Hepatocyte (in vitro differentiated cells): ENCODE measurements around the gene EPC1.

Experiments used
- EZH2 ChIP-seq: fragments of 200-600 bp; sonication (generic); IDR thresholded peaks from 2 replicates; pipeline ENCODE4 v1.6.1; 2016; ENCODE audit warnings: antibody characterized with exemption, mild to moderate bottlenecking, borderline replicate concordance
- EZH2phosphoT487 ChIP-seq: fragments of 200-600 bp; sonication (generic); IDR thresholded peaks from one replicate; pipeline ENCODE4 v1.6.1; 2018; ENCODE audit warnings: antibody characterized with exemption, mild to moderate bottlenecking, low read depth, moderate library complexity; ENCODE audit not compliant: unreplicated experiment, severe bottlenecking
- TF ChIP-seq, protein P1 (sequence below): fragments of 200-600 bp; sonication (generic); IDR thresholded peaks from 2 replicates; pipeline ENCODE4 v1.5.1; 2016; ENCODE audit warnings: antibody characterized with exemption, mild to moderate bottlenecking; ENCODE audit not compliant: poor library complexity

DNA sequence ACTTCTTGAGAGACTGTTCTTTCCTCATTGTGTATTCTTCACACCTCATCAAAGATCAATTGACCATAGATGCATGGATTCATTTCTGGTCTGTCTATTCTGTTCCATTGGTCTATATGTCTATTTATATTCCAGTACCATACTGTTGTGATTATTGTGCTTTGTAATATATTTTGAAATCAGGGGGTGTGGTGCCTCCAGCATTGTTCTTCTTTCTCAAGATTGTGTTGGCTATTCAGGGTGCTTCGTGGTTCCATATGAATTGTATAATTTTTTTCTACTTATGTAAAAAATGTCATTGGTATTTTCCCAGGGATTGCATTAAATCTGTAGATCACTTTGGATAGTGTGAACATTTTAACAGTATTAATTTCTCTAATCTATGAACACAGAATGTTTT is 106.5 kb downstream of the EPC1 start:
- TF ChIP-seq, protein P1, sequence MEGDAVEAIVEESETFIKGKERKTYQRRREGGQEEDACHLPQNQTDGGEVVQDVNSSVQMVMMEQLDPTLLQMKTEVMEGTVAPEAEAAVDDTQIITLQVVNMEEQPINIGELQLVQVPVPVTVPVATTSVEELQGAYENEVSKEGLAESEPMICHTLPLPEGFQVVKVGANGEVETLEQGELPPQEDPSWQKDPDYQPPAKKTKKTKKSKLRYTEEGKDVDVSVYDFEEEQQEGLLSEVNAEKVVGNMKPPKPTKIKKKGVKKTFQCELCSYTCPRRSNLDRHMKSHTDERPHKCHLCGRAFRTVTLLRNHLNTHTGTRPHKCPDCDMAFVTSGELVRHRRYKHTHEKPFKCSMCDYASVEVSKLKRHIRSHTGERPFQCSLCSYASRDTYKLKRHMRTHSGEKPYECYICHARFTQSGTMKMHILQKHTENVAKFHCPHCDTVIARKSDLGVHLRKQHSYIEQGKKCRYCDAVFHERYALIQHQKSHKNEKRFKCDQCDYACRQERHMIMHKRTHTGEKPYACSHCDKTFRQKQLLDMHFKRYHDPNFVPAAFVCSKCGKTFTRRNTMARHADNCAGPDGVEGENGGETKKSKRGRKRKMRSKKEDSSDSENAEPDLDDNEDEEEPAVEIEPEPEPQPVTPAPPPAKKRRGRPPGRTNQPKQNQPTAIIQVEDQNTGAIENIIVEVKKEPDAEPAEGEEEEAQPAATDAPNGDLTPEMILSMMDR = no peak
- TF ChIP-seq EZH2 = no peak
- no peak for TF ChIP-seq EZH2phosphoT487
